SK-N-SH treated with all-trans-retinoic acid at 6 μM for 48 hours (cell line): ENCODE measurements around the gene GPR63.
A peak's percentile ranks its signal among the peaks of the same experiment; 100 is the strongest.

Experiments
- ATAC-seq: fragments of 200-7000 bp; cut with Tn5 transposase; 3 replicates; pipeline ENCODE4 v1.9.1; 2020; ENCODE audit warnings: mild to moderate bottlenecking, moderate library complexity
- ARNTL ChIP-seq: fragments of 450-650 bp; formaldehyde crosslinking; IDR thresholded peaks from 2 replicates; pipeline ENCODE4 v1.5.0; 2020; ENCODE audit warnings: low read depth, mild to moderate bottlenecking, moderate library complexity, borderline replicate concordance
- BACH2 ChIP-seq: fragments of 250-450 bp; sonication (Bioruptor Pico); IDR thresholded peaks from 2 replicates; pipeline ENCODE4 v1.9.0; 2021; ENCODE audit warnings: mild to moderate bottlenecking, borderline replicate concordance
- CSDC2 ChIP-seq: fragments of 250-450 bp; sonication (Bioruptor Pico); IDR thresholded peaks from 2 replicates; pipeline ENCODE4 v1.5.0; 2020; ENCODE audit warnings: mild to moderate bottlenecking, moderate library complexity
- CSRNP3 ChIP-seq: fragments of 250-450 bp; sonication (Bioruptor Pico); IDR thresholded peaks from 2 replicates; pipeline ENCODE4 v1.5.1; 2021; ENCODE audit warnings: mild to moderate bottlenecking, moderate library complexity
- ISL1 ChIP-seq: fragments of 250-450 bp; sonication (Bioruptor Pico); IDR thresholded peaks from 2 replicates; pipeline ENCODE4 v2.1.2; 2022; ENCODE audit warnings: mild to moderate bottlenecking, moderate library complexity
- OSR1 ChIP-seq: fragments of 250-450 bp; sonication (Bioruptor Pico); IDR thresholded peaks from 2 replicates; pipeline ENCODE4 v1.8.0; 2022; ENCODE audit warnings: moderate library complexity, mild to moderate bottlenecking, inconsistent platforms
- PPARA ChIP-seq: fragments of 250-450 bp; sonication (Bioruptor Pico); IDR thresholded peaks from 2 replicates; pipeline ENCODE4 v1.5.0; 2020; ENCODE audit warnings: mild to moderate bottlenecking, borderline replicate concordance
- RARB ChIP-seq: fragments of 250-450 bp; sonication (Bioruptor Pico); IDR thresholded peaks from 2 replicates; pipeline ENCODE4 v1.8.0; 2021; ENCODE audit warnings: mild to moderate bottlenecking, moderate library complexity
- SNAI2 ChIP-seq: fragments of 250-450 bp; sonication (Bioruptor Pico); IDR thresholded peaks from 2 replicates; pipeline ENCODE4 v1.5.0; 2020; ENCODE audit warnings: mild to moderate bottlenecking, moderate library complexity
- TCF4 ChIP-seq: fragments of 250-450 bp; sonication (Bioruptor Pico); IDR thresholded peaks from 2 replicates; pipeline ENCODE4 v1.8.0; 2021; ENCODE audit warnings: mild to moderate bottlenecking, moderate library complexity, borderline replicate concordance
- ZFP3 ChIP-seq: fragments of 250-450 bp; sonication (Bioruptor Pico); IDR thresholded peaks from 2 replicates; pipeline ENCODE4 v1.5.0; 2020; ENCODE audit warnings: mild to moderate bottlenecking, moderate library complexity
- ZFP30 ChIP-seq: fragments of 450-650 bp; formaldehyde crosslinking; IDR thresholded peaks from 2 replicates; pipeline ENCODE4 v1.5.0; 2022; ENCODE audit warnings: mild to moderate bottlenecking, moderate library complexity
- ZNF565 ChIP-seq: fragments of 450-650 bp; formaldehyde crosslinking; conservative IDR thresholded peaks from 2 replicates; pipeline ENCODE4 v1.5.0; 2020; ENCODE audit warnings: low read depth, mild to moderate bottlenecking, moderate library complexity
- ZNF8 ChIP-seq: fragments of 450-650 bp; formaldehyde crosslinking; IDR thresholded peaks from 2 replicates; pipeline ENCODE4 v1.5.0; 2020; ENCODE audit warnings: mild to moderate bottlenecking, moderate library complexity
- TF ChIP-seq, protein P1 (sequence below): fragments of 250-450 bp; sonication (Bioruptor Pico); IDR thresholded peaks from 2 replicates; pipeline ENCODE4 v1.8.0; 2021; ENCODE audit warnings: low read depth, mild to moderate bottlenecking, moderate library complexity, borderline replicate concordance
- TF ChIP-seq, protein P2 (sequence below): fragments of 250-450 bp; sonication (Bioruptor Pico); IDR thresholded peaks from 2 replicates; pipeline ENCODE4 v1.5.1; 2020; ENCODE audit warnings: low read depth, mild to moderate bottlenecking, moderate library complexity
- TF ChIP-seq, protein P3 (sequence below): fragments of 250-450 bp; sonication (Bioruptor Pico); IDR thresholded peaks from 2 replicates; pipeline ENCODE4 v1.5.0; 2020; ENCODE audit warnings: mild to moderate bottlenecking, moderate library complexity

Gene GPR63

GRCh38 chr6:96786336-96786735 lies 50.9 kb downstream of the GPR63 start:
- ATAC-seq = no peak
- TF ChIP-seq SNAI2 (CRISPR knock-in tag) (no peak), ZNF565 (CRISPR knock-in tag) (no peak), PPARA (no peak), ISL1 (CRISPR knock-in tag) (no peak), RARB (CRISPR knock-in tag) (no peak)

DNA sequence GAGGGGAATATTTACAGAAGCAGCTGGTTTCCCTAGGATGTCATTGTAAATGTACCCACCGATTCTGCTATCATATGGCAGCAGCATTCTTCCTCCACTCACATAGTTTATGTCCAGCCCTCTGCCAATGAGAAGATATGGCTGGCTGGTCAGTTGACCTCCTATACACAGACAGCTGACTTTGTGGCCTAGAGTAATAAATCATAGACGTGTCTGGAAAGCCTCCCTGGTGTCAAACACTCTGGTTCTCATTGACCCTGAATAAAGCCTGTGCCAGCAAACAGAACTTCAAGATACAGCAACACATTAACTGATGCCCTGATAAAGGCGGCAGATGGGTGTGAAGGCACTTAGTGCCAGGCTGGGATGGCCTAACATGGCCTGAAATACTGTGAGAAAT lies 52.6 kb downstream of the GPR63 start:
- peak; percentile 24; the same call in 1 of the 3 replicates for ATAC-seq
- TF ChIP-seq, protein P1, sequence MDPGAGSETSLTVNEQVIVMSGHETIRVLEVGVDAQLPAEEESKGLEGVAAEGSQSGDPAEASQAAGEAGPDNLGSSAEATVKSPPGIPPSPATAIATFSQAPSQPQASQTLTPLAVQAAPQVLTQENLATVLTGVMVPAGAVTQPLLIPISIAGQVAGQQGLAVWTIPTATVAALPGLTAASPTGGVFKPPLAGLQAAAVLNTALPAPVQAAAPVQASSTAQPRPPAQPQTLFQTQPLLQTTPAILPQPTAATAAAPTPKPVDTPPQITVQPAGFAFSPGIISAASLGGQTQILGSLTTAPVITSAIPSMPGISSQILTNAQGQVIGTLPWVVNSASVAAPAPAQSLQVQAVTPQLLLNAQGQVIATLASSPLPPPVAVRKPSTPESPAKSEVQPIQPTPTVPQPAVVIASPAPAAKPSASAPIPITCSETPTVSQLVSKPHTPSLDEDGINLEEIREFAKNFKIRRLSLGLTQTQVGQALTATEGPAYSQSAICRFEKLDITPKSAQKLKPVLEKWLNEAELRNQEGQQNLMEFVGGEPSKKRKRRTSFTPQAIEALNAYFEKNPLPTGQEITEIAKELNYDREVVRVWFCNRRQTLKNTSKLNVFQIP (CRISPR knock-in tag) = no peak
- TF ChIP-seq CSRNP3 (CRISPR knock-in tag) (no peak), SNAI2 (CRISPR knock-in tag) (no peak), TCF4 (CRISPR knock-in tag) (no peak), CSDC2 (CRISPR knock-in tag) (no peak)
- TF ChIP-seq, protein P2, sequence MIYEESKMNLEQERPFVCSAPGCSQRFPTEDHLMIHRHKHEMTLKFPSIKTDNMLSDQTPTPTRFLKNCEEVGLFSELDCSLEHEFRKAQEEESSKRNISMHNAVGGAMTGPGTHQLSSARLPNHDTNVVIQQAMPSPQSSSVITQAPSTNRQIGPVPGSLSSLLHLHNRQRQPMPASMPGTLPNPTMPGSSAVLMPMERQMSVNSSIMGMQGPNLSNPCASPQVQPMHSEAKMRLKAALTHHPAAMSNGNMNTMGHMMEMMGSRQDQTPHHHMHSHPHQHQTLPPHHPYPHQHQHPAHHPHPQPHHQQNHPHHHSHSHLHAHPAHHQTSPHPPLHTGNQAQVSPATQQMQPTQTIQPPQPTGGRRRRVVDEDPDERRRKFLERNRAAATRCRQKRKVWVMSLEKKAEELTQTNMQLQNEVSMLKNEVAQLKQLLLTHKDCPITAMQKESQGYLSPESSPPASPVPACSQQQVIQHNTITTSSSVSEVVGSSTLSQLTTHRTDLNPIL = no peak
- TF ChIP-seq, all 23 proteins: peak for 0

- no peak for ATAC-seq
These were observed 54.0 kb downstream of the GPR63 start for GRCh38 chr6:96783307-96783706.

More at GRCh38 chr6:96783307-96783706, 54.0 kb downstream of the GPR63 start:
- TF ChIP-seq ZFP3 (CRISPR knock-in tag) (no peak), ARNTL (CRISPR knock-in tag) (no peak), TCF4 (CRISPR knock-in tag) (no peak), RARB (CRISPR knock-in tag) (no peak), BACH2 (CRISPR knock-in tag) (no peak), OSR1 (no peak), PPARA (no peak), ZNF8 (no peak), CSRNP3 (CRISPR knock-in tag) (no peak), CSDC2 (CRISPR knock-in tag) (no peak), ZNF565 (CRISPR knock-in tag) (no peak), ZFP30 (CRISPR knock-in tag) (no peak)
- TF ChIP-seq, protein P2 = no peak
- TF ChIP-seq, protein P3, sequence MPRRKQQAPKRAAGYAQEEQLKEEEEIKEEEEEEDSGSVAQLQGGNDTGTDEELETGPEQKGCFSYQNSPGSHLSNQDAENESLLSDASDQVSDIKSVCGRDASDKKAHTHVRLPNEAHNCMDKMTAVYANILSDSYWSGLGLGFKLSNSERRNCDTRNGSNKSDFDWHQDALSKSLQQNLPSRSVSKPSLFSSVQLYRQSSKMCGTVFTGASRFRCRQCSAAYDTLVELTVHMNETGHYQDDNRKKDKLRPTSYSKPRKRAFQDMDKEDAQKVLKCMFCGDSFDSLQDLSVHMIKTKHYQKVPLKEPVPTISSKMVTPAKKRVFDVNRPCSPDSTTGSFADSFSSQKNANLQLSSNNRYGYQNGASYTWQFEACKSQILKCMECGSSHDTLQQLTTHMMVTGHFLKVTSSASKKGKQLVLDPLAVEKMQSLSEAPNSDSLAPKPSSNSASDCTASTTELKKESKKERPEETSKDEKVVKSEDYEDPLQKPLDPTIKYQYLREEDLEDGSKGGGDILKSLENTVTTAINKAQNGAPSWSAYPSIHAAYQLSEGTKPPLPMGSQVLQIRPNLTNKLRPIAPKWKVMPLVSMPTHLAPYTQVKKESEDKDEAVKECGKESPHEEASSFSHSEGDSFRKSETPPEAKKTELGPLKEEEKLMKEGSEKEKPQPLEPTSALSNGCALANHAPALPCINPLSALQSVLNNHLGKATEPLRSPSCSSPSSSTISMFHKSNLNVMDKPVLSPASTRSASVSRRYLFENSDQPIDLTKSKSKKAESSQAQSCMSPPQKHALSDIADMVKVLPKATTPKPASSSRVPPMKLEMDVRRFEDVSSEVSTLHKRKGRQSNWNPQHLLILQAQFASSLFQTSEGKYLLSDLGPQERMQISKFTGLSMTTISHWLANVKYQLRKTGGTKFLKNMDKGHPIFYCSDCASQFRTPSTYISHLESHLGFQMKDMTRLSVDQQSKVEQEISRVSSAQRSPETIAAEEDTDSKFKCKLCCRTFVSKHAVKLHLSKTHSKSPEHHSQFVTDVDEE (CRISPR knock-in tag) = no peak
- TF ChIP-seq, protein P1 (CRISPR knock-in tag) = no peak
